AG04449 (cell line): Measurements from ENCODE around the gene ALPI.

Source experiments
- CTCF ChIA-PET: fragments of 350-600 bp; formaldehyde crosslinking; extraction: SDS; loops from one replicate; lab custom pipeline; 2021; ENCODE audit warnings: antibody characterized with exemption; lab: Yijun Ruan, JAX
- POLR2A ChIA-PET: fragments of 400-600, 350-600 bp; formaldehyde crosslinking; extraction: SDS; loops from one replicate; lab custom pipeline; 2020; ENCODE audit warnings: antibody characterized with exemption, inconsistent platforms; lab: Yijun Ruan, JAX
- DNase-seq: peaks from one replicate; pipeline ENCODE4 v3.0.0-alpha.2; 2010; ENCODE audit warnings: low read depth, low spot score
- H3K4me3 ChIP-seq: 2 replicates; pipeline ENCODE4 v1.5.1; 2011; ENCODE audit warnings: low read depth, mild to moderate bottlenecking, control low read depth, low read length
- TF ChIP-seq, protein P1 (sequence below): IDR thresholded peaks from one replicate; pipeline ENCODE4 v1.5.1; 2011; ENCODE audit warnings: mild to moderate bottlenecking, moderate library complexity, low read length, control low read depth, inconsistent platforms; ENCODE audit not compliant: insufficient read depth; ENCODE audit errors: missing control alignments

The ALPI gene

DNA sequence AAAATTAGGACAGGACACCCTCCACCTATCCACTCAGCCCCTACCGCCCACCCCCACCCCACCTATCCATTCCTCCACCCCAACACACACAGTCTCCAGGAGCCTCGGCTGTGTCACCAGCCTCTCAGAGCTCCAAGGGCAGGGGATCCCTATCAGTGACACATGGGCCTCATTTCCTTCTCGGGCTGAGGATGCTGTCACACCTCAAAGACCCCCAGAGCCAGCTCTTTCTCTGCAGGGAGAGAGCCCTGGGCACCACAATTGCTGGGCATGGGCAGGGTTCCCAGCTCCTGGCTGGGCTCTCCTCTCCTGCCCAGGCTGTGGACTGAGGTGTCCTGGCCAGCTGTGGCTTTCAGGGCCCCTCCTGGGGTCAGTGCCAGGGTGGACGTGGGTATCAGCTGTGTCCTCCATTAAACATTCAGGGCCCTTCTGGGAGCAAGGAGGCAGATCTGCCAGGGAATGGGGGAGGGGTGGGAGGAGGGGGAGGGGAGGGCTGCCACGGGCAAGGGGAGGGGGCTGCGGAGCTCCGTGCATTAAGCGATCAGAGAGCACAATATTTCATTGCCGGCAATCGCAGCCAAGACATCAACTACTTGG lies 45.9 kb downstream of the ALPI start:
- ChIA-PET CTCF (no interaction called here), POLR2A (no interaction called here)
- DNase-seq = no peak
- TF ChIP-seq, protein P1, sequence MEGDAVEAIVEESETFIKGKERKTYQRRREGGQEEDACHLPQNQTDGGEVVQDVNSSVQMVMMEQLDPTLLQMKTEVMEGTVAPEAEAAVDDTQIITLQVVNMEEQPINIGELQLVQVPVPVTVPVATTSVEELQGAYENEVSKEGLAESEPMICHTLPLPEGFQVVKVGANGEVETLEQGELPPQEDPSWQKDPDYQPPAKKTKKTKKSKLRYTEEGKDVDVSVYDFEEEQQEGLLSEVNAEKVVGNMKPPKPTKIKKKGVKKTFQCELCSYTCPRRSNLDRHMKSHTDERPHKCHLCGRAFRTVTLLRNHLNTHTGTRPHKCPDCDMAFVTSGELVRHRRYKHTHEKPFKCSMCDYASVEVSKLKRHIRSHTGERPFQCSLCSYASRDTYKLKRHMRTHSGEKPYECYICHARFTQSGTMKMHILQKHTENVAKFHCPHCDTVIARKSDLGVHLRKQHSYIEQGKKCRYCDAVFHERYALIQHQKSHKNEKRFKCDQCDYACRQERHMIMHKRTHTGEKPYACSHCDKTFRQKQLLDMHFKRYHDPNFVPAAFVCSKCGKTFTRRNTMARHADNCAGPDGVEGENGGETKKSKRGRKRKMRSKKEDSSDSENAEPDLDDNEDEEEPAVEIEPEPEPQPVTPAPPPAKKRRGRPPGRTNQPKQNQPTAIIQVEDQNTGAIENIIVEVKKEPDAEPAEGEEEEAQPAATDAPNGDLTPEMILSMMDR = no peak
- no peak overlapping the region for H3K4me3 ChIP-seq

DNA sequence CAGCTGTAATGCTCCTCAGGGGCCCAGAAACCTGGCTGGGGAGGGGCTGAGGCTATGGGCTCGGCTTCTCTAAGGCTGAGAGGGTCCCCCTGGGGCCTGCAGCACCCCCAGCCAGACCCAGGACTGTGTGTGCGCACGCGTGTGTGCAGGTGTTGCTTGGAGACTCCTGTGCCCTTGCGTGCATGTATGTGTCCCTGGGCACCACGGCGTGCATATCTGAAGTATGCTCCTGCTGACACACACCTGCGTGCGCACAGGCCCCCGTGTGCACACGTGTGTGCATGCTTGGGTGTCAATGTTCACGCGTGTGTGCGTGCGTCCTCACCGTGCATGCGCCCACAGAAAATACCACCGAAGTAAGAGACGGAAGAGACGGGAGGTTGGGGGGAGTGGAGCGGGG lies 46.6 kb downstream of the ALPI start:
- ChIA-PET POLR2A (no interaction called here), CTCF (no interaction called here)
- DNase-seq = no peak
- TF ChIP-seq, protein P1 = no peak
- H3K4me3 ChIP-seq = no peak overlapping the region

DNA sequence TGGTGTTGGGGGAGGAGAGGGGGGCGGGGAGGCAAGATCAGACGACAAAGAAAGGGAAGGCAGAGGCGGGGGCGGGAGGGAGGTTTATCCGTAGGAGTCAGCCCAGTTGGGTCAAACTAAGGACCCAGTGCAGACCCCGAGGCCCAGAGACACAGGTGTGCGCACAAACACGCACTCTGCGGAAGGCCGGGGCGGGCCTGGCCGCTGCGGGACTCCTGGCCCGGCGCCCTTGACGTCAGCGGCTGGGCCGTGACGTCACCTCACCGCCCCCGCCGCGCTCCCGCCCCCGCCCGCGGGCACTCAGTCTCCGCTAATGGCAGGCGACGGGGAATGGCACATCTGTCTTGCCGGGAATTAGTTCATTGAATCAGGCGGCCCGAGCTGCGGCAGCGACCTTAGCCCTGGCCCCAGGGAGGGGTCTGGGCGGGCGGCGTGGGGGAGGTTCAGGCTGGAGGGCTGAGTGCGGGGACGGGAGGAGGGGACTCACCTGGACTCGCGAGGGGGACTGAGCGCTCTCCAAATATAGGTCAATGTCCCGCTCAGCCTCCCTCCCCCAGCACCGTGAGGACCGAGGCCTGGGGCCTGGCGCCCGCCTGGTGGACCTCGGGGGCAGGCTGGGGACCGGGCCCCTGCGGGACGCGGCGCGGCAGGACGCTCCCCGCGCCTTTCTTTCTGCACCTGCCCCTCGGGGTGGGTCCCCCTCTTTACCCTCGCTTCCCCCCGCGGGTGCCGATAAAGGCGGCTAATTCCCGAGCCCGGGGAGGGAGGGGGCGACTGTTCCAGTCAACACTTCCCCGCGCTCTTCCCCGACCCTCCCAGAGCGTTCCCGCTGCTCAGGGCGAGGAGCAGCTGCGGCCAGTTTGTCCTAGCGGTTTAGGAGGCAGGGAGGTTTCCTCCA lies 47.2 kb downstream of the ALPI start:
- POLR2A ChIA-PET = no interaction called here
- no peak for DNase-seq
- H3K4me3 ChIP-seq = no peak overlapping the region
- CTCF ChIA-PET = no interaction called here
- TF ChIP-seq, protein P1 = no peak

DNA sequence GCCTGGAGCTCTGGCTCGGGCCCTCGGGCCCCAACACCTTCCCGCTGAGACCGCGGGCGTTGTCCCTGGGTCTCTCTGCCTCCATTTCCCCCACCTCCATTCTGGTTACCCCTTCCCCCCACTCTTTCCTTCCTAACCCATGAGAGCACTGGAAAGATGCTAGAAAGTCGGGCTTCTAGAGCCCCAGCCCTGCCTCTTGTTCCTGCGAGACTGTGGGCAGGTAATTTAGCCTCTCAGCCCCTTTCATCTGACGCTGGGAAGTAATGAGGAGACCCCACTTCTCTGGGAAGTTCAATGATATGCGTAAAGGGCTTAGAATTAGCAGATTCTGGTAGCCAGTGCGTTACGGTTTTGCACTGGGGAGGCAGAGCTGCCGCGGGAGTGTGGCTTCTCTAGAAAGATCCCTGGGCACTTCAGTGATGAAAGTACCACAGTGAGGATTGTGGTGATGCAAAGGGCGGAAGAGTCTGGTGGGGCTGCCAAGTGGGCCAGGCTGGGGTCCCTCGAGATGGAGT lies 47.9 kb downstream of the ALPI start:
- ChIA-PET CTCF (no interaction called here), POLR2A (no interaction called here)

DNA sequence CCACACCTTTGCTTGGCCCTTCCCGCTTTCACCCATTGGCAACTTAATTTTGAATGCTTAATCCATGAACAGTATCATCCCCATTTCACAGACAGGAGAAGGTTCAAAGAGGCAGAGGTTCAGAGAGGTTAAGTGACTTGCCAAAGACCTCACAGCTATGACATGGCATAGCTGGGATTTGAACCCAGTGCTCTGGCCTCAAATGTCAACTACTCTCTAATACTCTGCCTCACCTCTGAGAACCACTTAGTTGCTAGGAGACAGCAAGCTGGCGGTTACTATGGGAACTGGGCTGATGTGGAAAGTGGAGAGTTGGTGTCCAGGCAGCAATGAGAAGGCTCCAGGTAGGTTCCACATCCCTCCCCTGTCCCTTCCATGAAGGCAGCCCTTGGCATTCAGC lies 48.5 kb downstream of the ALPI start:
- no peak for DNase-seq
- TF ChIP-seq, protein P1 = no peak
- H3K4me3 ChIP-seq = no peak overlapping the region
- ChIA-PET CTCF (no interaction called here), POLR2A (no interaction called here)

More for the DNA sequence above, 47.9 kb downstream of the ALPI start:
- H3K4me3 ChIP-seq = no peak overlapping the region
- DNase-seq = no peak
- TF ChIP-seq, protein P1 = no peak

DNA sequence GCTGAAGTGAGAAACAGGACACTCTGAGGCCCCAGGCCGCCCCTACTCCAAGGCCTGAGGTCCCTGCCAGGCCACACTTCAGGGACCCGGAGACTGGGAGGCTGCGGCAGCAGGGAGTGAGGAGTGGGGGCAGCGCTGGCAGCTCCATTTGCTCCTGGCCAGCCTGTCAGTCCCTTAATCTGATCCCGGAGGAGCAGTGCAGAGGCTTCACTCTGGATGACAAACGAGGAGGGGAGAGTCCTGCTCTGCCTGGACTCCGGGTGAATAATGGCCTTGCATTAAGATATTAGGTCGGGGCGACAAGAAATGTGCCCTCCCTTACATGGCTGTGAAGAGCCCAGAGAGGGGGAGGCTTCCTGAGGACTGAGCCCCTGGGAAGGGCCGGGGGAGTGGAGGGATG lies 49.9 kb downstream of the ALPI start:
- no peak overlapping the region for H3K4me3 ChIP-seq
- TF ChIP-seq, protein P1 = no peak
- ChIA-PET POLR2A (no interaction called here), CTCF (no interaction called here)
- DNase-seq = no peak
